GM08714 (cell line): ENCODE measurements around the gene DDAH2.

Experiments
- H3K4me3 ChIP-seq: fragments of 200-500 bp; sonication (Bioruptor generic); 2 replicates; pipeline ENCODE4 v1.5.1; 2014; ENCODE audit warnings: mild to moderate bottlenecking, low read length, inconsistent platforms
- ZNF274 ChIP-seq: IDR thresholded peaks from 2 replicates; pipeline ENCODE4 v1.6.1; 2012; ENCODE audit warnings: mild to moderate bottlenecking, low read depth, low read length

DDAH2 gene

GRCh38 chr6:31740397-31741223 is 11.5 kb upstream of the DDAH2 start:
- H3K4me3 ChIP-seq = peak overlapping the region; percentile 73
- TF ChIP-seq ZNF274 = no peak

DNA sequence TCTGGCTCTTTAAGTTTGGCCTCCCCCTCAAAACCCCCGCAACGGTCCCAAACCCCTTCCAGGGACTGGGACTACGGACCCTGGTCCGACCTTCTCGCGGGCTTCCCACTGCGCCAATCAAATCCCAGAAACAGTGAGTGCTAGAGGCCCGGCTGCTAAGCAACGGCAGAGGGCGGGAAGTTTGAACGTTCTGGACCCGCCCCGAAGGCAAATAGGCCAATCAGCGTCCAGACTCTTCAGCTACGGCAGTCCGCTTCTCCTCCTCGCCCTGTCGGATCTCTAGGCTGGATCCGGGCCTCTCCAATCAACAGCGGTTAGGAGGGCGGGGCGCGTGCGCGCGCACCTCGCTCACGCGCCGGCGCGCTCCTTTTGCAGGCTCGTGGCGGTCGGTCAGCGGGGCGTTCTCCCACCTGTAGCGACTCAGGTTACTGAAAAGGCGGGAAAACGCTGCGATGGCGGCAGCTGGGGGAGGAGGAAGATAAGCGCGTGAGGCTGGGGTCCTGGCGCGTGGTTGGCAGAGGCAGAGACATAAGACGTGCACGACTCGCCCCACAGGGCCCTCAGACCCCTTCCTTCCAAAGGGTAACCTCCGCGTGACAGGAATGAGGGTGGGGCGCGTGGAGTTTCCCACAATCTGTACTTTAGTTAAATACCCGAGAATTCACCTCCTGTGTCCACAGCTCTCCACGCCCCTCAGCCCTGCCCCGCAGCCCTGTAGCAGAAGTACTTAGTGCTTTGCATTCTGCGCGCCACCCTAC is 10.7 kb upstream of the DDAH2 start, which contains the start of gene MSH5:
MSH5 (plus strand) TSS at position 367 of the 758 bp plus-strand sequence. CDS start 462 bp downstream, outside the sequence.
- TF ChIP-seq ZNF274 = no peak
- peak within 1 kb of the TSS; percentile 73 for H3K4me3 ChIP-seq

DNA sequence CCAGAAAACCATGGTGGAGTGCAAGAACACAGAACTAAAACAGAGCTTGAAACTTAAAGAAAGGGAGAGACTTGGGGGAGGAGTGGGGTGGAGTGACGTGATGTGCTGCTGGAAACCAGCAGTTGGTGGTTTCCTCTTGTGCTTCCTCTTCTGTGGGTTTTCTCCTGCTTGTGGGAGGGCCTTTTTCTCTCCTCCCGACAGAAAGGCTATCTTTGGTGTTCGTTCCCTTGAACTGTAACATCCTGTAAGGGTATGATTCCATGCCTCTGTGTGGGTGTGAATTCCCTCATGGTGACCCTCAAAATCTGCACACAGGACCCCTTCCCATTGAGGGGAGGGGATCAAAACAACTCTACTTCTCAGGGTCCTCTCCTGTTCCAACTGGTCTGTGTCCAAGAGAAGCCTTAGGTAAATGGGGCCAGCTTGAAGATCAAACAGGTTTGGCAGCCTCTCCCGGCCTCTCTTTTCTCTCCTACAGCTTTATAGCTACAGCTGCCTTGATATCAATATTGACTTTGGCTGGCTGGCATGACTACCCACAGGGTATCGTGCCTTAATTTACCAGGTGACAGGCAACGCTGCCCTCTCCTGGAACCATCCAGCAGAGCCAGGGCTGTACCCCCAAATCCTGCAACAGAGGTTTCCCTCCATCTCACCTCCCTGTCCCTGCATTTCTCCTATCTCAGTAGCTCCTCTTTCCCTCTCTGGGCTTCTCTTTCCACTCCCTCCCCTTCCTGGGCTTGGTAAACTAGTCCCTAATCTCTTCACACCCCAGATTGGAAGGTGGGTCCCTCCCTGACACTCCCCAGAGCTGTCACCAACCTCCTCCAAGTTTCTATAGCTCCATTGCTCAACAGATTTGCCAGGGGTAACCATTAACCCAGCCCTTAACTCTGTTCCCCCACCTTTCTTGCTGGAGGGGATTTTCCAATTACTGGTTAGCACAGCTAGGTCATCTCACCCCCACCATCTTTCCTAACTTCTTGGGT is 9.2 kb upstream of the DDAH2 start:
- TF ChIP-seq ZNF274 = no peak
- peak overlapping the region; percentile 79; the same call in 1 of the 2 replicates for H3K4me3 ChIP-seq

- no peak for TF ChIP-seq ZNF274
- peak overlapping the region; percentile 79; the same call in 1 of the 2 replicates for H3K4me3 ChIP-seq
Measured at GRCh38 chr6:31737315-31737990, 8.4 kb upstream of the DDAH2 start.

GRCh38 chr6:31736768-31737314 is 7.7 kb upstream of the DDAH2 start:
- TF ChIP-seq ZNF274 = no peak
- peak overlapping the region; percentile 79 for H3K4me3 ChIP-seq

DNA sequence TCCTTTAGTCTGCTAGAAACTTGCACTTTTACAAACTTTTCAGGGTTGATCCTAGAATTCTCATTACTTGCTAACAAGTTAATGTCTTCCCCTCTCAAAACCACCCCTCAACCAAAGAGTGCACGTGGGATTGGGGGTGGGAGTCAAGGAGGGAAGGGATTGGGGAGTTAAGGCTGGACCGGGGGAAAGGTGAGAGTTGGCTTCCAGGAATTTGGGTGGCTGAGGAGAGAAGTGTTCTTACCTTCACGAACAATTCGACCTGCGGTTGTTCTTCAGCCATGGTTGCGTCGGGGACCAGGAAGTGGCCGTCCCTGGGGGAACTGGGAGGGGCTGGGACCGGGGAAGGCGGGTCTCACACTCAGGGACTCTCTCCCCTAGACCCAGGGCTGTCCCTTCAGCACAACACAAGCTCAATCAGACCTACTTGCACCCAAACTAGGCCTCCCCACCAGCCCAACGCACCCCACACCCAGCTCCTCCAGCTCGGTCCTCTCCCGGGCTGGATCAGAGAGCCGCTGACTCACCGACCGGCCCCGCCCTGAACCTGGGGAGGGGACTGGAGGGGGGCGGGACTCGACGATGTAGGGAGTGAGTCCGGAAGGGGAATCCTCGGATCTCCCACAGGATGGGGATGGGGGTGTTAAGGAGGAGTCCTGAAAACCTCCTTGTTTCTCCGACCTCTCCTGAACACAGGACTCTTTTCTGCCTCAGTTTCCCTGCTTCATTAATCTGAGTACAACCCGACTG is 7.1 kb upstream of the DDAH2 start, which contains the start of gene CLIC1:
CLIC1 (minus strand) TSS at position 510 of the 747 bp plus-strand sequence; CDS start at position 280, 230 bp downstream.
- no peak for TF ChIP-seq ZNF274
- peak within 1 kb of the TSS; percentile 79 for H3K4me3 ChIP-seq

DNA sequence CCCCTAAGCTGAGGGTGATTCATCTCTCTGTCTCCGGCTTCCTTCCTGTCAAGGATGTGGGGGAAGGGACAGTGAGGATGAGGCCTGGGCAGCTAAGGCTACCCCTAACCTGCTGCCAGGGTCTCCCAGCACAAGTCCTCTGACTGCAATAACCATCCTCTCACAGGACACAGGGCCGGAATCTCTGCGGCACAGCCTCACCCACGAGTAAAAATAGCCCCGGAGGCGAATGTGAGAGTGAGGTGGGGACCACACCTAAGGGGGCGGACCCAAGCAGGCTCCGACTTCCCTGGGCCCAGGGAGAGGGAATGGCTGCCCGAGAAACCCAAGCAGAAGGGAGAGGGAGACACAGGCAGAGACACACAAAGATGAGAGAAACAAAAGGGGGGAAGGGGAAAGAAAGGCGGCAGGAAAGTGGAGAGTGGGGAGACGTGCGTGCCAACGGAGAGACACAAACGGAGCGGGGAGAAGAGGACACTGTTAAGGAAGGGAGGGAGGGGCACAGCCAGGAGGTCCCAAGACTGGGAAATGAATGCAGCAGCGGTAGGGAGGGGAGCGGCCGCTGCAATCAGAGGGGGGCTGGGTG is 5.8 kb upstream of the DDAH2 start:
- H3K4me3 ChIP-seq = peak overlapping the region; percentile 79
- TF ChIP-seq ZNF274 = no peak

DNA sequence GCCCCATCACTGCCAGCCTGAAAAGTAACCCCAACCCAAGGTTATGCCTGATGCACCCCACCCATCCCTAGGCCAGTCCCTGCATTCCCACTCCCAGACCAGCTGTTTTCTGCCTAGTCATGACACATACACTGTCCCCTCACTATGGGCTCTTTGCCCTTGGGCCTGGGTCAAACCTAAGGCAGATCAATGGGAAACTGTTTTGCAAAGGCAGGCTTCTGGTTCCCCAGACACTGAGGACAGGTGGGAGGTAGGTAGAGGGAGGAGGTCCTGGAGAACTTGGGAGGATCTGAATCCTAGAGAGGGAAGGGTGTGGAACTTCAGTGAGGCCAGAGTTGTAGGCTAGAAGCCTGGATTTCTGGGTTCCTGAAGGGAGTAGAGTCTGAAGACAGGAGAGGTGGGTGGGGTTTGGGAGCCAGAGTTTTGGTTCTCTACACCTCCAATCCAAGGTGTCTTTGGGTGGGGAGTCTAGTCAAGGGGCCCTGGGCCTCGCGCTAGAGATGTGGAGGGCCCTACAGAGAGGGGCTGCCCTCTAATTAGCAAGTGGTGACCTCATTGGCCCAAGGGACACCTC is 5.2 kb upstream of the DDAH2 start:
- peak overlapping the region; percentile 79 for H3K4me3 ChIP-seq
- TF ChIP-seq ZNF274 = no peak

DNA sequence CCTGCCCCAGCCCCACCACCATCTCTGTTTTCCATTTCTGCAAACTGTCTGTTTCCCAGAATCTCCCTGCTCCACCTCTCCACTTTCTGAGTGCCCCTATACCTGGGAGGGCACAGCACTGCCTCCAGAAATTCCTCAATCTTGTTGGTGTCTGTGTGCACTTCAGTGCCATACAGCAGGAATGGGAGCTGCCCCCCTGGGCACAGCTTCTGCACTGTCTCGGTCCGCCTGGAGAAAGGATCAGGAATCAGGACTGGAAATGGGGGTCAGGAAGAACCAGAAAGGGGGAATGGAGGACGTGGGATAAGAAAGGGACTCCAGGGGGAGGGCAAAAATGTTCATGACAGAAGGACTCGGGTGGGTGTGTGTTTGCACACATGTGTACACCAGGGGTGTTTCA is 4.6 kb upstream of the DDAH2 start:
- peak overlapping the region; percentile 79; the same call in 1 of the 2 replicates for H3K4me3 ChIP-seq
- no peak for TF ChIP-seq ZNF274

DNA sequence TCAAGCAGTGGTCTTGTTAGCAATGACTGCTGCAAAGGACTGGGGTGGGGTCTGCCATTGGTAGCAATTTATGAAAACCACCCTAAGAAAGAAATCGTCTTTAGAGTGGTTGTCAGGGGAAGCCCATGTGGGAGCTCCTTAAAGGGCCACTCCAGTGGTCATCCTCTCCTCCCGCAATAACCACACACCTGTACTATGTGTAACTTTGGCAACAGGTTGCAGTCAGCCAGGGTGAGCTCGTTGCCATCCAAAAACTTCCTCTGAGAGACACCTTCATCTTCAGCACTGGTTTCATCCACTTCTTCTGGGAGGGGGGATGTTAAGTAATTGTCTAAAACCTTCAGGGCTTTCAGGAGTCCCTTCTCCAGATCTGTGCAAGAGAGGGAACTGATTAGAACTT is 2.9 kb upstream of the DDAH2 start:
- H3K4me3 ChIP-seq = no peak overlapping the region
- TF ChIP-seq ZNF274 = no peak

GRCh38 chr6:31730631-31731086 is 1.6 kb upstream of the DDAH2 start:
- no peak for TF ChIP-seq ZNF274
- no peak overlapping the region; the same call in 1 of the 2 replicates for H3K4me3 ChIP-seq

GRCh38 chr6:31729979-31730630 is 1.0 kb upstream of the DDAH2 start:
- peak overlapping the region; percentile 52; the same call in 1 of the 2 replicates for H3K4me3 ChIP-seq
- TF ChIP-seq ZNF274 = no peak
